ENCODE measurements around the gene DUSP1. TPM values are rescaled to one million over a fixed set of nuclear protein-coding genes. Genes with fewer than 3 reads are reported as not detected.

Gene DUSP1
- total RNA-seq, 4 donors from 2014 or later = 613 to 1,025 (median 690) TPM

DNA sequence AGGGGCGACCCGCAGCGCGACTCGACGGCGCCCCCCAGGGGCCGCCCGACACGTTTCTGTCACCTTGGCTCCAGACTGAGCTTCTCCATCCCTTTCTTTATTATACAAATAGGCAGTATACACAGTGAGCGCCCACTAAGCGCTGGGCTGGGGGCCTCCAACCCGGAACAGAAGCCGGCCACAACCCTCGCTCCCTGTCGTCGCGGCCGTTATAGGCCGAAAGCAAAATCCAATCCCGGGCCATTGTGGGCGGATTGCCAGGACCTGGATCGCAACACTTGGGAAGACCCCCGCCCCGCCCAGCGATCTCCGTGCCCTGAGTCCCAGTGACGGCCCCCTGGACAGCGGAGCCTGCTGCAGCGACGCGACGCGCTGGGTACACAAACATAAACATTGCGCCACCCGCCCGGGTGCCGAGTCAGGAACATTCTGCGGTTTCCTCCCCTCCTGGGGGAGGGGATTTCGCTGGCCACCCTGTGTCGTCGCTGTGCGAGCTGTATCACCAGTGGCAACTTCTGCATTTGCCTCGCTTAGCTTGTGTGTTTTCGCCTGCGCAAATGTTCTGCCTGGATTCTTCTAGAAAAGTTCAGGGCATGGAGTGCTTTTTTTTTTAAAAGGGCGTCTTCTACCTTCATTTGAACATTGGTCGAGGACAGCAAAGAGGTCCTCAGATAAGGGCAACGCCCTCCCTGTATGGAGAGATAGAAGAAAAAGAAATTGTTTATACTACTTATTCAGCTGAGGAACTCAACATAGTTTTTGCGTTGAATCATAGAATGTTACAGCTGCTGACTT, 1.3 kb upstream of the DUSP1 start:
- DNase-seq = peak; percentile 78 to 82
- 13 to 23% methylated on average over 10 to 47 of the region's 50 CpGs for WGBS, 2 donors
- peaks cover 23 to 41% of the 10 kb centered on the region in 2 donors for H3K4me1 ChIP-seq
- intact Hi-C loops (cut with DNase I) = loop anchor here (5.0 kb wide), 1 partner anchor 130 kb away; no protein-coding TSS in a partner anchor
- no peaks in the 10 kb centered on the region for H3K9me3 ChIP-seq
- no peaks in the 10 kb centered on the region for H3K27me3 ChIP-seq
- peak overlapping the region; percentile 96 to 100 (median 99) for H3K27ac ChIP-seq
- H3K4me3 ChIP-seq (replicated peaks in 1 of 3) = peak overlapping the region in 1 of 3 donors; percentile 39
- peak; percentile 16 to 55 for TF ChIP-seq POLR2A (IDR thresholded peaks at IDR 0.05)
- TF ChIP-seq, protein P1, sequence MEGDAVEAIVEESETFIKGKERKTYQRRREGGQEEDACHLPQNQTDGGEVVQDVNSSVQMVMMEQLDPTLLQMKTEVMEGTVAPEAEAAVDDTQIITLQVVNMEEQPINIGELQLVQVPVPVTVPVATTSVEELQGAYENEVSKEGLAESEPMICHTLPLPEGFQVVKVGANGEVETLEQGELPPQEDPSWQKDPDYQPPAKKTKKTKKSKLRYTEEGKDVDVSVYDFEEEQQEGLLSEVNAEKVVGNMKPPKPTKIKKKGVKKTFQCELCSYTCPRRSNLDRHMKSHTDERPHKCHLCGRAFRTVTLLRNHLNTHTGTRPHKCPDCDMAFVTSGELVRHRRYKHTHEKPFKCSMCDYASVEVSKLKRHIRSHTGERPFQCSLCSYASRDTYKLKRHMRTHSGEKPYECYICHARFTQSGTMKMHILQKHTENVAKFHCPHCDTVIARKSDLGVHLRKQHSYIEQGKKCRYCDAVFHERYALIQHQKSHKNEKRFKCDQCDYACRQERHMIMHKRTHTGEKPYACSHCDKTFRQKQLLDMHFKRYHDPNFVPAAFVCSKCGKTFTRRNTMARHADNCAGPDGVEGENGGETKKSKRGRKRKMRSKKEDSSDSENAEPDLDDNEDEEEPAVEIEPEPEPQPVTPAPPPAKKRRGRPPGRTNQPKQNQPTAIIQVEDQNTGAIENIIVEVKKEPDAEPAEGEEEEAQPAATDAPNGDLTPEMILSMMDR (IDR thresholded peaks at IDR 0.05) = peak in 5 of 6 experiments; percentile 63 to 84 (median 72)
- peaks cover 32 to 36% of the 10 kb centered on the region in 2 donors for H3K36me3 ChIP-seq

DNA sequence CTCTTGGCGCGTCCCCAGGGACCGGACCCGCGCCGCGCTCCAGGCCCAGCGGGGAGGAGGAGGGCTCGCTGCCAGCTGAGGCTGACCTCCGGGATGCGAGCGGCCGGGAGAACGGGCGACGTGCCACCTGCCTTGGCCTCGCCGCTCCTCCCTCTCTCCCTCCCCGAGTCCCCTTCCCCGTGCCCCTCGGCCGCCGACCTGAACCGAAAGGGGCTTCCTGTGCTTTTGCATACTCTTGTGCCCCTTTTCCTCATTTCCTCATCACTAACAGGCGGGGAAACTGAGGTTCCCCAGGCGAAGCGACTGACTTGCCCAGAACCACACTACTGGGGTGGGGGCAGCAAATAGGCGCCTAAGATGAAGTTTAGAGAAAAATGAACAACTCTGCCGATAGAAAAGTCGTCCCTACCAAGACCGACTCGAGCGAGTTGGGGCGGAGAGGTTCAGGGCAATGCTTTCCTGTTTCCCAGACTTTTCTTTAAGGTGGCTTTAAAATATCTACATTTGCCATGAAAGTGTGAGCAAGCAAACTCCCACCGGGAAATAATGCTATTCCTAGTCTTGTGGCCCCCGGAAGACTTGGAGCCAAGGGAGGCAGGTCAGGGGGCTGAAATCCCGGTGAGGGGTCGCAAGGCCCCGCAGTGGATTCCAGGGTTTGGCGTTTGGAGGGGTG, 580 bp upstream of the DUSP1 start:
- Histone ChIP-seq H3K4me3 (replicated peaks in 1 of 3) (peak overlapping the region in 2 of 3 donors; percentile 2 to 39), H3K4me1 (peaks cover 25 to 36% of the 10 kb centered on the region in 2 donors), H3K36me3 (peaks cover 34 to 39% of the 10 kb centered on the region in 2 donors), H3K9me3 (no peaks in the 10 kb centered on the region), H3K27me3 (no peaks in the 10 kb centered on the region), H3K27ac (peak overlapping the region; percentile 96 to 100 (median 99))
- peak in 1 of 2 donors; percentile 43 for DNase-seq
- WGBS, 2 donors = 1 to 2% methylated on average over 25 to 26 of the region's 40 CpGs
- intact Hi-C loops (cut with DNase I) = loop anchor here (5.0 kb wide), 1 partner anchor 131 kb away; no protein-coding TSS in a partner anchor
- no peak for TF ChIP-seq POLR2A (IDR thresholded peaks at IDR 0.05)
- TF ChIP-seq, protein P1 (IDR thresholded peaks at IDR 0.05) = peak in 1 of 6 experiments; percentile 37

DNA sequence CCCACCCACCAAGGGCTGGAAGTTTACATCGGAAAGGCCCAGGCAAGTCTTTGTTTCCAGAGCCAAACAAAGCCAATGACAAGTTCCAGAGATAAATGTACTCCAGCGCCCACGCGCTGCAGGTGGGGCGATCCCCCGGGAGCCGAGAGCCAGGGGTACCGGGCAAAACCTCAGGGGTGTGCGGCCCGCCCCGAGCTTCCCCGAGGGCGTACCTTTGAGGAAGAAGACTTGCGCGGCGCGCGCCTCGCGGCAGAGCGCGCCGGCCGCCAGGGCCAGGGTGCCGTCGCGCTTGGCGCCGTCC, 671 bp downstream of the DUSP1 start:
- Histone ChIP-seq H3K9me3 (no peaks in the 10 kb centered on the region), H3K36me3 (peaks cover 34 to 39% of the 10 kb centered on the region in 2 donors), H3K4me1 (peaks cover 34 to 37% of the 10 kb centered on the region in 2 donors), H3K27ac (peak overlapping the region; percentile 99 to 100 (median 100)), H3K4me3 (replicated peaks in 1 of 3) (peak overlapping the region; percentile 23 to 91 (median 82)), H3K27me3 (no peaks in the 10 kb centered on the region)
- WGBS, 2 donors = 0 to 1% methylated on average over 2 to 12 of the region's 29 CpGs
- intact Hi-C loops (cut with DNase I) = loop anchor here (5.0 kb wide), 1 partner anchor 132 kb away; no protein-coding TSS in a partner anchor
- no peak for DNase-seq
- TF ChIP-seq, protein P1 (IDR thresholded peaks at IDR 0.05) = no peak

DNA sequence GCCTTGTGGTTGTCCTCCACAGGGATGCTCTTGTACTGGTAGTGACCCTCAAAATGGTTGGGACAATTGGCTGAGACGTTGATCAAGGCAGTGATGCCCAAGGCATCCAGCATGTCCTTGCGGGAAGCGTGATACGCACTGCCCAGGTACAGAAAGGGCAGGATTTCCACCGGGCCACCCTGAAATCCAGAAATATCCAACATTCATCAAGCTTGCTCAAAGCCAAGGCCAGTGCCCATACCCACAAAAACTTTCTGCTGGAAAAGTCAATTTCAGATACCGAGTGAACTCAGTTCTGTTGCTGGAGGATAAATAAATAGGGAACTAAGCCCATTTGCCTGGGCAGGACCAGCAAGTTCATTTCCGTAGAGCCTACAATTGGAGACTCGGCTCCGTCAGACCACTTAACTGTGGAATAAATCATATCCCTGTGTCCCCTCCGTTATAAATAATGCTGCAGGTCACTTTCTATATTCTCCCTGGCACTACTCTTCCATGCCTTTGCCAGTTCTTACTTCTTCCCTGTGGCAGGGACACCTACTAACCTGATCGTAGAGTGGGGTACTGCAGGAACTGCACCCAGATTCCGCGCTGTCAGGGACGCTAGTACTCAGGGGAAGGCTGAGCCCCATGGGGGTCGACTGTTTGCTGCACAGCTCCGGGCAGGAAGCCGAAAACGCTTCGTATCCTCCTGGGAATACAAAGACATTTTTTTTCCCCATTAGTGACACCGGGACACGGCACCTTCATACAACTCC, 1.2 kb downstream of the DUSP1 start:
- H3K27me3 ChIP-seq = no peaks in the 10 kb centered on the region
- H3K36me3 ChIP-seq = peaks cover 34 to 39% of the 10 kb centered on the region in 2 donors
- intact Hi-C loops (cut with DNase I) = loop anchor here (5.0 kb wide), 1 partner anchor 133 kb away; no protein-coding TSS in a partner anchor
- no peaks in the 10 kb centered on the region for H3K9me3 ChIP-seq
- H3K4me3 ChIP-seq (replicated peaks in 1 of 3) = peak overlapping the region; percentile 23 to 91 (median 82)
- 15 to 18% methylated on average over 20 to 21 of the region's 21 CpGs for WGBS, 2 donors
- DNase-seq = peak in 1 of 2 donors; percentile 27
- TF ChIP-seq POLR2A (IDR thresholded peaks at IDR 0.05) = peak; percentile 18 to 32
- TF ChIP-seq, protein P1 (IDR thresholded peaks at IDR 0.05) = no peak
- H3K27ac ChIP-seq = peak overlapping the region; percentile 99 to 100 (median 100)
- peaks cover 36 to 38% of the 10 kb centered on the region in 2 donors for H3K4me1 ChIP-seq

Measured in thyroid gland (tissue), 4 donors.